GM18517 (cell line): ENCODE data around the gene ROBO2.

Experiments used
- ATAC-seq: cut with Tn5 transposase; IDR thresholded peaks from one replicate; pipeline ENCODE4 v1.9.1; 2021; ENCODE audit warnings: mild to moderate bottlenecking, moderate library complexity; ENCODE audit not compliant: unreplicated experiment

The ROBO2 gene

DNA sequence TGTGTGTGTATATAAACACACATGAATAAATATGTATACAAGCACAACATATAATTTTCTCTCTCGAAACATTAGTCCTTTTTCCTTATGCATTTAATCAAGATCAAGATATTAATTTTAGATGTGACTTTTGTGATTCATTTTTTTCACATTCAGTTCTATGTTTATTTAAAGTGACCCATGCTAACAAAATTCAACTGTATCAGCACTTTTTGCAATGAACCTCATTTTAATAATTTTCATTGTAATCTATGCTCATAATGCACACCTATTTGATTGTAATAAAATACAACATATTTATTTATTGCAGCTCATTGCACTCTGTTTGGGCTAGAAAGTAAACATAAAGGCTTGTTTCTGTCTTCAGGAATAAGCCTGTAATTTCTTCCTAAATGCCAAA lies 586.3 kb downstream of the ROBO2 start:
- no peak for ATAC-seq

- no peak for ATAC-seq
Measured at GRCh38 chr3:77648214-77648613, 608.3 kb downstream of the ROBO2 start.

DNA sequence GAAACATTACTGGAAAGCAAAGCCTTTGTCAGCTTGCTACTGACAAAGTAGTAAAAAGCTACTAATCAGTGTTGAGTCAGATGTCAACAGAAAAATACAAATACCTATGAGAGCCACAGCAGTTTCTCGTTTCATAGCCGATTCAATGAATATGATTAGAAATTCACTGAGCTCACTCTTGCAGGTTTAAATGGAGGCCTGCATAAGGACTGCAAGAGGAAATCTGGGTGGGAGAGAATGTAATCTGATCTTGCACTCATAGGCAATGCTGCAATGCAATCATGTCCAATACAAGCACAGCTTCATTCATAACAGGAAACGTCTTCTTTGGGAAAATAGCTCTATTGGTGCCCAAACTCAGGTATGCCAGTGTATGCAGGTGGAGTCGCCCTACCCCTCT lies 608.8 kb downstream of the ROBO2 start:
- no peak for ATAC-seq

DNA sequence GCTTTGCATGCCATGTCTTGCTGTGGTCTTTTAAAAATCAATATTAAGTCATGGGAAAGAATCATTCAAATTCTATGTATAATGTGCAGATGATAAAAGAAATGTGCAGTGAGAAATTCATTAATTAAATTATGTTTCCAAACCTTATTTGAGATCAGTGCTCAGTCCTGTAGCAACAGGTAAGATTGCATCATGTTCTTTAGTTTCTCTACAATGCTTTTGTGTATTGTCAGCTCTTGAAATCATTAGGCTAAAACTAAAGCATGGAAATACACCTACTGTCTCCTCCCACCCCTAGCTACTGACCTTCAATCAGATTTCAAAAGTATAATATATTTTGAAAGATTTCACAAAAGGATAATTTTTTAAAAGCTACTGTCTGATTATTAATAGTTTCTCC lies 612.7 kb downstream of the ROBO2 start:
- no peak for ATAC-seq

- ATAC-seq, result no peak
Measured at GRCh38 chr3:77655396-77655795, 615.5 kb downstream of the ROBO2 start.

DNA sequence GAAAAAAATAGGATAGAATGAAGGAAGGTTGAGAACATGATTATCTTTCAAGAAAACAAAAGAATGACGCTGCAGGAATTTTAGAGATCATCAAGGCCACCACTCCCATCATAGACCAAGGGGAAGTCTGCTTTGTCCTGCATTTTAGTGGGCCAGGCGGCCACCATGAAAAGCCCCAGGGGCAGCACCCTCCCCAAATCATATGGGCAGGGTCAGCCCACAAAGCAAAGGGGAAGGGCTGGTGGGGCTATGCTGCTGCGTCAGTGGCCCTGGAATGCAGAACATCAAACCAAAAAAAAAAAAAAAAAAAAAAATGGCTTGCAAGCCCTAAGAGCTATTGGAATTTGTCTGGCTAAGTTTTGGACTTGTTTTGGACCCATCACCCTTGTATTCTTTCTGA lies 620.8 kb downstream of the ROBO2 start:
- no peak for ATAC-seq

- no peak for ATAC-seq
Measured at GRCh38 chr3:77667901-77668300, 628.0 kb downstream of the ROBO2 start.

DNA sequence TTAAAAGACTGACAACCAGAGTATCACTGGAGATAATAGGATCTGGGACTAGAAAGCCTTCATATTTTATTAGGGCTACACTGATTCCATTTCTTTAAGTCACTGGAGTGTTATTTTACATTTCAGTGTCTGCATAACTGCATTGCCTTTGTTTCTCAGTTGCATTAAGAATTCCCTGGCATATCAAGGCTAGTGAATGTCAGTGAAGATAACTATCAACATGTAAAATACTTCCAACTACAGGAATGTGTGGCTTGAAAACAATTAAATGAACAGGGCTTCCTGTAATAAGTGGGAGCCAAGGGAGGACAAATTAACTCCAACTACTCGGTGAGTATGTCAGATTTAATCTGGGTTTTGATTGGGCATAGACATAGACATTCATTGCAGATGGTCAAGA lies 628.5 kb downstream of the ROBO2 start:
- no peak for ATAC-seq

DNA sequence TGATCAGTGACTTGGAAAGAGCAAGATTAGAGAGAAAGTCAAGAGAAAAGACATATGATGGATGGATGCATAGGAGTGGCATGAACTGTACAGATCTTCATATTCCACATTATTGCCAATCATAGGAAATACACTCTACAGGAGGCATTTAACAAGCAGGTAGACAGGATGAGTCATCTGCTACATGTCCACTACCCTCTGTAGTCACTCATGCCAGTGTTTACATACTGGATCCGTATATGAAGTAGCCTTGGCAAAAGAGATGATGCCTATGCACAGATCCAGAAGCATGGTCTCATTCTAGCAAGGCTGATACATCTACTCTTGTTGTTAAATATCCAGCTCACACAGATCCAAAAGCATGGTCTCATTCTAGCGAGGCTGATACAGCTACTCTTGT lies 632.1 kb downstream of the ROBO2 start:
- no peak for ATAC-seq

GRCh38 chr3:77682162-77682561 lies 642.3 kb downstream of the ROBO2 start:
- no peak for ATAC-seq

- no peak for ATAC-seq
Measured at GRCh38 chr3:77684115-77684514, 644.2 kb downstream of the ROBO2 start.

DNA sequence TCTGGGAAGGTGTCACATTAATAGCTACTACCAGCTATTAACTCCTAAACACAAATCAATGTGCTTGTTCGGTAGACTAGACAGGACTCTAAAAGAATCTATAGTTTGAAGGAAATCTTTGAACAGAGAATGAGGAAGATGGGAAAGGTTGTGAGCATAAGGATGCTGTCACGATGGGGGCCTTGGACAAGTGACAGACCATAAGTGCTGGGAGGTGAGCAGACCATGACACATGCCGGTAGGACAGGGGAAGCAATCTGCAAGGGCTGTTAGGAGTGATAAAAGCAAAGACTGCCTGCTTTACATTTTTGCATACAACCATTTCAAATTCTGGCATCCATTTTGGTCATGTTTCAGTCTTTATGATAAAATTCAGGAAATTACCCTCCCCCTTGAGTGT lies 645.8 kb downstream of the ROBO2 start:
- ATAC-seq, result no peak

GRCh38 chr3:77686560-77686959 lies 646.7 kb downstream of the ROBO2 start:
- ATAC-seq, result no peak

- ATAC-seq, result no peak
Measured at GRCh38 chr3:77687545-77687944, 647.6 kb downstream of the ROBO2 start.

DNA sequence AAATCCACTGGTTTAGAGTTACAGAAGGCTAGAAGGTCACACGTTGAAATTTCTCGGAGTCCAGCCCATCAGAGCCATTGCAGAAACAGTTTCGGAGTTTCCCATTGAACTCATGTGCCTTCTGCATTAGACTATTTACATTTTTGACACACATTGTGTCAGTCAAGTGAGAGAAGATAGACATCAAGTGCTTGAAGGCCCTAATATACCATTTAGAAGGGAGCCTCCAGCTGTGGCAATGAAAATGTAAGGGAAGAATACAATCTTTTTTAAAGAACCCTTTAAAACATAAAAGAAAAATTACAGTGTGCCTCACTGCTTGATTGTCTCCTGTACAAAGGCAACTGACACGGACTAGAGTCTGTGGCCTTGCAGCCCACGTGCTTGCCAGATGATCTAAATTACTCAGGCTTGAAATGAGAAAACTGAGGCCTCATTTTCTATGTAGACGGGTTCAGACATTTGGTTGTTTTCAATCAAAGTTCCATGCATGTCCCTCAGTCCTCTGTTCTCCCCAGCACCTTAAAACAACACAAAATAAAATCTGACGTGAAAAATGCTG lies 650.5 kb downstream of the ROBO2 start:
- ATAC-seq, result no peak

DNA sequence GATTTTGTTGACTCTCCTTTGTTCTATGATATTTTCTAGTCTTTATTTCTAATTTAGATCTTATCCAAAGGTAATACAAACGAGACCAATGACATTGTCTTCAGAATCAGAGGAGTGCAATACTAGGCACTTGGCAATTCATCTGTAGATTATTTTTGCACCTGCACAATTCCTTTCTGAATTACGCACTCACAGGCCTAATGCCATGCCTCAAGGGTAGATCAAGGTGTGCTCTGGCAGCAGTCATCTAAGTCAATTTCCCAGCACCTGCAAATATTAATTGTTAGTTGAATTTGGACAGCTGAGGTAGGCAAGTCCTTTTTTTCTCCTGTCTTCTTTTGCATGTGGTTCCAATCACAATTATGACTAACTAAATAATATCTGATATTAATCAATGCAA lies 653.2 kb downstream of the ROBO2 start:
- no peak for ATAC-seq

DNA sequence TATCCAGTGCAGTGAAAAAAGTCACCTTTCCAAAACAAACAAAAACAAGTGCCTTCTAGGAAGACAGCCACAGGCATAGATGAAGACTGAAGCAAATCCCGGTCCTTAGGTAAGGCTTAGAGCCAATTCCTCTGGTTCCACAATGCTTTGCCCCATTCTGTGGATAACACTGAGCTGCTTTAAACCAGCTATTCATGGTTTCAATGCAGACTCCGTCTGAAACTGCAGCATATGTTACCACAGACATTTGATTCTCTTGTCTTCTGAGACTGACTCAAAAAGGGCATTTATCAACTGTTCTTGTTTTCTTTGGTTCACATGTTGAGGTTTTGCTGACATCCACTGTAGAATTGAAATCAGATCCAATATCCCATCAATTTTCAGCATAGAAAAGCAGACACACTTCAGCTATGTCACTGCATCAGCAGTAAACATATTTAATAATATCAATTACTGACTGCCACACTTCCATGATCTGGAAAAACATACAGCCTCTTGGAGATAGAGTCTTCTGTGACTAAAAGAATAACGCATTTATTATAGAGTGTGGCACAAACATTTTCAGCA lies 659.3 kb downstream of the ROBO2 start:
- no peak for ATAC-seq
